HepG2 (cell line): ENCODE data around the gene RAPGEF5. TPM values are rescaled to one million over a fixed set of nuclear protein-coding genes. Genes with fewer than 3 reads are reported as not detected.
A peak's percentile ranks its signal among the peaks of the same experiment; 100 is the strongest.

Experiments
- ASH2L ChIP-seq: fragments of 300-600, 200-600 bp; sonication (generic); IDR thresholded peaks from 2 replicates; pipeline ENCODE4 v1.7.0; 2017; ENCODE audit warnings: low read depth, mild to moderate bottlenecking, moderate library complexity, mixed read lengths, low read length; ENCODE audit not compliant: insufficient read length
- BORCS8-MEF2B ChIP-seq: sonication (generic); formaldehyde crosslinking; IDR thresholded peaks from 2 replicates; pipeline ENCODE4 v1.8.0; 2022; ENCODE audit warnings: mild to moderate bottlenecking, missing genetic modification reagents
- DNMT1 ChIP-seq: sonication (generic); formaldehyde crosslinking; IDR thresholded peaks from 2 replicates; pipeline ENCODE4 v1.5.1; 2020; ENCODE audit warnings: mild to moderate bottlenecking, missing genetic modification reagents
- ETV6 ChIP-seq: sonication (generic); formaldehyde crosslinking; conservative IDR thresholded peaks from 2 replicates; pipeline ENCODE4 v1.4.0; 2020; ENCODE audit warnings: missing genetic modification reagents
- FOXK1 ChIP-seq: sonication (generic); formaldehyde crosslinking; IDR thresholded peaks from 2 replicates; pipeline ENCODE4 v1.4.0; 2020; ENCODE audit warnings: low read depth, missing genetic modification reagents, borderline replicate concordance
- HMG20A ChIP-seq: IDR thresholded peaks from 2 replicates; pipeline ENCODE4 v1.6.1; 2016; ENCODE audit warnings: borderline replicate concordance
- HOXA9 ChIP-seq: sonication (generic); formaldehyde crosslinking; IDR thresholded peaks from 2 replicates; pipeline ENCODE4 v1.8.1; 2022; ENCODE audit warnings: missing genetic modification reagents, mild to moderate bottlenecking, moderate library complexity, borderline replicate concordance
- KDM5A ChIP-seq: fragments of 200-600 bp; sonication (generic); IDR thresholded peaks from 2 replicates; pipeline ENCODE4 v1.7.0; 2018; ENCODE audit warnings: antibody characterized with exemption, mild to moderate bottlenecking, low read length, borderline replicate concordance
- NR2C2 ChIP-seq: sonication (generic); formaldehyde crosslinking; IDR thresholded peaks from 2 replicates; pipeline ENCODE4 v1.4.0; 2020; ENCODE audit warnings: missing genetic modification reagents, mild to moderate bottlenecking, moderate library complexity, borderline replicate concordance
- PHF21A ChIP-seq: sonication (generic); formaldehyde crosslinking; IDR thresholded peaks from 2 replicates; pipeline ENCODE4 v1.5.0; 2020; ENCODE audit warnings: mild to moderate bottlenecking, missing genetic modification reagents
- POLR2G ChIP-seq: fragments of 200-400 bp; formaldehyde crosslinking; IDR thresholded peaks from 2 replicates; pipeline ENCODE4 v1.6.1; 2018; ENCODE audit warnings: mild to moderate bottlenecking, low read depth, low read length, moderate library complexity
- REPIN1 ChIP-seq: sonication (generic); formaldehyde crosslinking; IDR thresholded peaks from 2 replicates; pipeline ENCODE4 v1.8.0; 2022; ENCODE audit warnings: missing genetic modification reagents, low read depth, mild to moderate bottlenecking, borderline replicate concordance
- SALL2 ChIP-seq: sonication (generic); formaldehyde crosslinking; IDR thresholded peaks from 2 replicates; pipeline ENCODE4 v1.8.1; 2023; ENCODE audit warnings: mild to moderate bottlenecking, missing genetic modification reagents, inconsistent platforms
- ZBTB7A ChIP-seq: sonication (generic); formaldehyde crosslinking; IDR thresholded peaks from 2 replicates; pipeline ENCODE4 v1.8.0; 2022; ENCODE audit warnings: mild to moderate bottlenecking, missing genetic modification reagents
- ZNF263 ChIP-seq: sonication (generic); formaldehyde crosslinking; IDR thresholded peaks from 2 replicates; pipeline ENCODE4 v1.4.0; 2020; ENCODE audit warnings: missing genetic modification reagents
- ZNF317 ChIP-seq: sonication (generic); formaldehyde crosslinking; IDR thresholded peaks from 2 replicates; pipeline ENCODE4 v1.5.0; 2020; ENCODE audit warnings: mild to moderate bottlenecking, missing genetic modification reagents
- ZNF383 ChIP-seq: sonication (generic); formaldehyde crosslinking; IDR thresholded peaks from 2 replicates; pipeline ENCODE4 v1.4.0; 2020; ENCODE audit warnings: missing genetic modification reagents, mild to moderate bottlenecking, borderline replicate concordance
- ZNF569 ChIP-seq: sonication (generic); formaldehyde crosslinking; IDR thresholded peaks from 2 replicates; pipeline ENCODE4 v1.5.0; 2020; ENCODE audit warnings: mild to moderate bottlenecking, missing genetic modification reagents, moderate library complexity, borderline replicate concordance
- polyA plus RNA-seq, 8 experiments: library from polyadenylated mRNA; depleted of rRNA in 3 of 8; stranded (reverse) in 7 of 8; unstranded in 1 of 8; fragments of >200 nt; fragmentation: Illumina TruSeq in 4 of 8; extraction: Trizol in 4 of 8; gene quantifications; 2 replicates each; pipeline versions ENCODE4 v1.2.1 to v1.2.3, GENCODE V29; 2011 to 2016; ENCODE audit warnings: low read depth in 4 of 8, missing spikeins in 1 of 8, mixed read lengths in 1 of 8; ENCODE audit not compliant: insufficient read depth in 1 of 8
- total RNA-seq, 5 experiments: library from RNA; depleted of rRNA; stranded (reverse); fragments of >200 nt; fragmentation: Illumina TruSeq; extraction: Trizol; gene quantifications; 2 replicates each; pipeline ENCODE4 v1.2.3, GENCODE V29; 2016; ENCODE audit warnings: low read depth in 1 of 5
- TF ChIP-seq, protein P1 (sequence below): sonication (generic); formaldehyde crosslinking; IDR thresholded peaks from 2 replicates; pipeline ENCODE4 v1.4.0; 2020; ENCODE audit warnings: missing genetic modification reagents
- TF ChIP-seq, protein P2 (sequence below): sonication (generic); formaldehyde crosslinking; IDR thresholded peaks from 2 replicates; pipeline ENCODE4 v1.5.0; 2020; ENCODE audit warnings: mild to moderate bottlenecking, missing genetic modification reagents, borderline replicate concordance
- TF ChIP-seq, protein P3 (sequence below): sonication (generic); formaldehyde crosslinking; IDR thresholded peaks from 2 replicates; pipeline ENCODE4 v1.8.1; 2023; ENCODE audit warnings: mild to moderate bottlenecking, missing genetic modification reagents

The RAPGEF5 gene
- total and polyA plus RNA-seq, 2 of the 13 experiments (the other 11 are each of a cell fraction or from before 2014, with no cell fraction given) = 17.1 to 23.4 TPM

DNA sequence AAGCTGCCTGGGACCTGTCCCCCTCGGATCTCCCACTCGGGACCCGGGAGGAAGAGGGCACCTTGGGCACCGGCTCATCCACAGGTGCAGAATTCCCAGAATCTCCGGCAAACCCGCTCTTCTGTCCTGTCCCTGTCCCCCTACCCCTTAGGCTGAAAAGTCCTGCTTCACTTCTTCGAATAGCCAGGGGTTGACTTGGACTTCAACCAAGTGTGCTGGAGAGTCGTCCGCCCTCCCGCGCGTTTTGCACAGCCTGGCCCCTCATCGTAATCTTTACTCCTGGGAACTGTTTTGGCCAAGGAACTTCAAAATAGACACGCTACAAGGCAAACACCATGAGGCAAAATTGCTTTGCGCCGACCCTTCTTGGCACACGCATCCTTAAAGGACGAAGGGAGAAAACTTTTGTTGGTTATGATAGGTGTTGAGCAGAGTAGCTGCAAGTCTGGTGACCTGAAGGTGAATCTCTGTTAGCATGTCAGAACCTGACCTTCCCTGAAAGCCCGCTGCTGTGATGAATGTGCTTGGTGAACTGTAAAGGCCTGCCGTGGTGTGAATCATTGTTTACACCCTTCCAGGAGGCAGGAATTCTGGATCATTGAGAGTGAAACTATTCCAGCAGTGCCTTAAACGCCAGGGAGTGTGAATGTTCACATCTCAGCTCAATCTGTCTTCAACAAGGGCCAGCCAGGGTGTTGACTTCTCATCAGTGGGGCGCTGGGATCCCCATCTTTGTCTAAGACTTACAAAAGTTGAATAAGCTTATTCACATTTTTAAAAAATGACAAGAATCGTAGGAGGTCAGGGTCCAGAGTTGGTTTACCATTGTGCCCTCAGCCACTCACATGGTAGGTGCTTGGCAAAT, 589 bp upstream of the RAPGEF5 start (continued):
- TF ChIP-seq, protein P1, sequence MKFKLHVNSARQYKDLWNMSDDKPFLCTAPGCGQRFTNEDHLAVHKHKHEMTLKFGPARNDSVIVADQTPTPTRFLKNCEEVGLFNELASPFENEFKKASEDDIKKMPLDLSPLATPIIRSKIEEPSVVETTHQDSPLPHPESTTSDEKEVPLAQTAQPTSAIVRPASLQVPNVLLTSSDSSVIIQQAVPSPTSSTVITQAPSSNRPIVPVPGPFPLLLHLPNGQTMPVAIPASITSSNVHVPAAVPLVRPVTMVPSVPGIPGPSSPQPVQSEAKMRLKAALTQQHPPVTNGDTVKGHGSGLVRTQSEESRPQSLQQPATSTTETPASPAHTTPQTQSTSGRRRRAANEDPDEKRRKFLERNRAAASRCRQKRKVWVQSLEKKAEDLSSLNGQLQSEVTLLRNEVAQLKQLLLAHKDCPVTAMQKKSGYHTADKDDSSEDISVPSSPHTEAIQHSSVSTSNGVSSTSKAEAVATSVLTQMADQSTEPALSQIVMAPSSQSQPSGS (CRISPR knock-in tag) = peak; percentile 38; the same call in 1 of the 2 replicates
- 0 out of 2 replicates have a peak, but pooled peaks have one; percentile 43 for TF ChIP-seq ZBTB7A (CRISPR knock-in tag)
- TF ChIP-seq ZNF569 (CRISPR knock-in tag) = no peak
- TF ChIP-seq, protein P2, sequence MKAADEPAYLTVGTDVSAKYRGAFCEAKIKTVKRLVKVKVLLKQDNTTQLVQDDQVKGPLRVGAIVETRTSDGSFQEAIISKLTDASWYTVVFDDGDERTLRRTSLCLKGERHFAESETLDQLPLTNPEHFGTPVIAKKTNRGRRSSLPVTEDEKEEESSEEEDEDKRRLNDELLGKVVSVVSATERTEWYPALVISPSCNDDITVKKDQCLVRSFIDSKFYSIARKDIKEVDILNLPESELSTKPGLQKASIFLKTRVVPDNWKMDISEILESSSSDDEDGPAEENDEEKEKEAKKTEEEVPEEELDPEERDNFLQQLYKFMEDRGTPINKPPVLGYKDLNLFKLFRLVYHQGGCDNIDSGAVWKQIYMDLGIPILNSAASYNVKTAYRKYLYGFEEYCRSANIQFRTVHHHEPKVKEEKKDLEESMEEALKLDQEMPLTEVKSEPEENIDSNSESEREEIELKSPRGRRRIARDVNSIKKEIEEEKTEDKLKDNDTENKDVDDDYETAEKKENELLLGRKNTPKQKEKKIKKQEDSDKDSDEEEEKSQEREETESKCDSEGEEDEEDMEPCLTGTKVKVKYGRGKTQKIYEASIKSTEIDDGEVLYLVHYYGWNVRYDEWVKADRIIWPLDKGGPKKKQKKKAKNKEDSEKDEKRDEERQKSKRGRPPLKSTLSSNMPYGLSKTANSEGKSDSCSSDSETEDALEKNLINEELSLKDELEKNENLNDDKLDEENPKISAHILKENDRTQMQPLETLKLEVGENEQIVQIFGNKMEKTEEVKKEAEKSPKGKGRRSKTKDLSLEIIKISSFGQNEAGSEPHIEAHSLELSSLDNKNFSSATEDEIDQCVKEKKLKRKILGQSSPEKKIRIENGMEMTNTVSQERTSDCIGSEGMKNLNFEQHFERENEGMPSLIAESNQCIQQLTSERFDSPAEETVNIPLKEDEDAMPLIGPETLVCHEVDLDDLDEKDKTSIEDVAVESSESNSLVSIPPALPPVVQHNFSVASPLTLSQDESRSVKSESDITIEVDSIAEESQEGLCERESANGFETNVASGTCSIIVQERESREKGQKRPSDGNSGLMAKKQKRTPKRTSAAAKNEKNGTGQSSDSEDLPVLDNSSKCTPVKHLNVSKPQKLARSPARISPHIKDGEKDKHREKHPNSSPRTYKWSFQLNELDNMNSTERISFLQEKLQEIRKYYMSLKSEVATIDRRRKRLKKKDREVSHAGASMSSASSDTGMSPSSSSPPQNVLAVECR (CRISPR knock-in tag) = peak; percentile 33; the same call in 1 of the 2 replicates
- TF ChIP-seq ZNF263 (CRISPR knock-in tag) = no peak
- peak; percentile 56; the same call in 1 of the 2 replicates for TF ChIP-seq HMG20A (CRISPR knock-in tag)
- peak; percentile 45 for TF ChIP-seq REPIN1 (CRISPR knock-in tag)
- no peak for TF ChIP-seq HOXA9 (CRISPR knock-in tag)
- no peak for TF ChIP-seq SALL2
- TF ChIP-seq, protein P3, sequence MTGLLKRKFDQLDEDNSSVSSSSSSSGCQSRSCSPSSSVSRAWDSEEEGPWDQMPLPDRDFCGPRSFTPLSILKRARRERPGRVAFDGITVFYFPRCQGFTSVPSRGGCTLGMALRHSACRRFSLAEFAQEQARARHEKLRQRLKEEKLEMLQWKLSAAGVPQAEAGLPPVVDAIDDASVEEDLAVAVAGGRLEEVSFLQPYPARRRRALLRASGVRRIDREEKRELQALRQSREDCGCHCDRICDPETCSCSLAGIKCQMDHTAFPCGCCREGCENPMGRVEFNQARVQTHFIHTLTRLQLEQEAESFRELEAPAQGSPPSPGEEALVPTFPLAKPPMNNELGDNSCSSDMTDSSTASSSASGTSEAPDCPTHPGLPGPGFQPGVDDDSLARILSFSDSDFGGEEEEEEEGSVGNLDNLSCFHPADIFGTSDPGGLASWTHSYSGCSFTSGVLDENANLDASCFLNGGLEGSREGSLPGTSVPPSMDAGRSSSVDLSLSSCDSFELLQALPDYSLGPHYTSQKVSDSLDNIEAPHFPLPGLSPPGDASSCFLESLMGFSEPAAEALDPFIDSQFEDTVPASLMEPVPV (CRISPR knock-in tag) = no peak
- peak; percentile 32; the same call in 1 of the 2 replicates for TF ChIP-seq KDM5A
- 0 out of 2 replicates have a peak, but pooled peaks have one; percentile 11 for TF ChIP-seq ZNF317 (CRISPR knock-in tag)
- TF ChIP-seq ETV6 = no peak
- peak; percentile 72 for TF ChIP-seq ASH2L
- no peak for TF ChIP-seq ZNF383 (CRISPR knock-in tag)
- peak; percentile 27; the same call in 1 of the 2 replicates for TF ChIP-seq FOXK1 (CRISPR knock-in tag)
- TF ChIP-seq DNMT1 (CRISPR knock-in tag) = no peak
- peak; percentile 70 for TF ChIP-seq POLR2G
- TF ChIP-seq NR2C2 = 0 out of 2 replicates have a peak, but pooled peaks have one; percentile 9
- TF ChIP-seq PHF21A (CRISPR knock-in tag) = peak; percentile 64
- 0 out of 2 replicates have a peak, but pooled peaks have one; percentile 45 for TF ChIP-seq BORCS8-MEF2B (CRISPR knock-in tag)
